Stimulated activated naive CD4-positive, alpha-beta T cell treated with Interleukin-2 at 50 U/mL for 16 hours (primary cell): Measurements from ENCODE around the gene TRIM3.
A peak's percentile ranks its signal among the peaks of the same experiment; 100 is the strongest.
"Not testable (repeated sequence)": the region's sequence is repeated elsewhere in the genome, so short reads cannot be mapped to it uniquely, and the experiment has no call there.

ENCODE experiments used
- DNase-seq: peaks from one replicate; lab custom pipeline; 2025; lab: John Stamatoyannopoulos, UW

The TRIM3 gene

GRCh38 chr11:6473451-6474412 is at the start of gene TRIM3:
Gene TRIM3, minus strand, starts transcription at chr11:6473941. Its CDS starts 8,246 bp downstream, at chr11:6465695.
- DNase-seq = peak; percentile 79

GRCh38 chr11:6523253-6523652 is 49.5 kb upstream of the TRIM3 start:
- no peak for DNase-seq

DNA sequence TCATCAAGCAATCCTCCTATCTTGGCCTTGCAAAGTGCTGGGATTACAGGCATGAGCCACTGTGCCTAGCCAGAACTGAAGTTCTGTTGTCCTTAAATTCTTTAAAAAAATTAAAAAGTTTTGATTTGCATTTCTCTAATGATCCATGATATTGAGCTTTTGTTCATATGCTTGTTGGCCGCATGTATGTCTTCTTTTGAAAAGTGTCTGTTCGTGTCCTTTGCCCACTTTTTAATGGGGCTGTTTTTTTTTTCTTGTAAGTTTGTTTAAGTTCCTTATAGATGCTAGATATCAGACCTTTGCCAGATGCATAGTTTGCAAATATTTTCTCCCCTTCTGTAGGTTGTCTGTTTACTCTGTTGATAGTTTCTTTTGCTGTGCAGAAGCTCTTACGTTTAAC is 48.2 kb upstream of the TRIM3 start:
- not testable (repeated sequence) for DNase-seq

GRCh38 chr11:6520265-6520664 is 46.5 kb upstream of the TRIM3 start:
- DNase-seq = no peak

- DNase-seq = no peak
Observed at GRCh38 chr11:6516865-6517264, 43.1 kb upstream of the TRIM3 start.

DNA sequence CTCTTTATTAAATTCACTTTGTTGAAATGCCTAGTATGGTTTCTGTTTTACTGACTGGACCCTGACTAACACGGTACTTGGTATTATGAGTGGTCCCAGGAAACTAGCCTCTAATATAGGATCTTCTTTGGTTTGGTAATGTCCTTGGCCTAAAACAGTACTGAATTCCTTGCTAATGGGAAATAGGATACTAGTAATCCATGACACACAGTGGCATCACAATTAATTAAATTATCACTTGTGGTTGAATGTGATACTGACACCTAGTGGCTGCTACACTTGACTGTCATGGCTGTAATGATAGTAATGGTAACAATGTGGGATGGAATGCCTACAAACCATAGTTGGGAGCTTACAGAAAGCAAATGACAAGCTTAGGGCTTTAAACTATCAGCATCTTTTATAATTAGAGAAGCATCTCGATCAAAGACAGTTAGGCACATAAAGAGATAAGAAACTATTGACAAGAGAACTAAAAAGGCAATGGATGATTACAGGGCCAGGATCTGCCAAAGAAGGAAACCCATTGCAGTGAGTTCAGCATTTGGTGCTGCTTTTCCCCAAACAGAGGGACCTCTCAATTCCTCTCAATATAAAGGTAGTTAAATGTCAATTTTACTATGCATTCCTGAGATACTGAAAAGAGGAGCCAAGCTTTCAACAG is 32.0 kb upstream of the TRIM3 start:
- no peak for DNase-seq

GRCh38 chr11:6504166-6504565 is 30.4 kb upstream of the TRIM3 start:
- DNase-seq = no peak

DNA sequence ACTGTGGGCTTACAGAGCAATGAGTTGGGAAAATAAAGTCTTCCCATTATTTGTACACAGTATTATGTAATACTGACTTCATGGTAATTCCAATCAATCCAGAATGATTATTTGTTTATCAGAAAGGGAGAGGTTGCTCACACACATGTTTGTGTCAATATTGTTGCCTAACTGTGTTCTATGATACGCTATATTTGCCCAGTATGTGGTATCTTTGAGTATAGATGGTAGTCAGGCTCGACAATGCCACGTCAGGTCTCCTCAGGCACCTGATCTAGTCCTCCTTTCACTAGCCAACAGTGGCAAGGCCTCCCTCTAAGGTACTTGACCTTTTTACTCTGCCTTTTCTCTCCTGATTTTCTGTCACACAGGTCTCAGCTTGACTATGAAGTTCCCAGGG is 28.6 kb upstream of the TRIM3 start:
- DNase-seq = no peak

DNA sequence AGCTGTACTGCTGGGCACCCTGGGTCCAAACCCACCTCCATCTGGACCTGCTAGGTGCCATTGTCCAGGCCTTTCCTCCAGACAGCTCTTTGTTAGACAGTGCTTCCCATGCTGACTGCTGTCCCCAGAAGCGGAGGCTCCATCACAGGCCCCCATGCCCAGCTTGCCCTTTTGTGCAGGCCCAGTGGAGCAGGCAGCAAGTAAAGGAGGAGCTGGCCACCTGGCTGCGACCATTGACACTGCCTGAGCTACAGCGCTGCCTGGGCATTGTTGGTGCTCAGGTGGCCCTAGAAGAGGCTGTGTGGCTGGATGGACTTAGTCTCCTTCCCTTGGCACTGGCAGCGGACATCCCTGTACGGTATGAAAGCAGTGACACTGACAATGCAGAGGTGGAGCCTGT is 24.8 kb upstream of the TRIM3 start:
- DNase-seq = no peak

DNA sequence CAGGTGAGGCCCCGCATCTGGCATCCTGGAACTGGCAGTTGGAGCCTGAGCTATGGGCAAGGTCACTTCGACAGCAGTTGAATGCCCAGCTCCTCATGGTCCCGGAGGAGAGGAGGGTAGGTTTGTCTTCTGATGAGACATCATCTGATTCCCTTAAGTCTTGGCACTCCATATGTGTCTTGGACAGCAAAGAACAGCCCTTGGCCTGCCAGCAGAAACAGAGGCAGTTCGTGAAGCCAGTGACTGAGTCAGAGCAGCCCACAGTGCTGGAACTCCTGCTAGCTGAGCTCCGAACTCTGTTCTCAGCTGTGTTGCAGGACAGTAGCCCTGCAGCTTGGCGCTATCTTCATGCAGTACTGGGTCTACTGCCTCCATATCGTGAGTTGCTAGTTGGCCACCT is 24.4 kb upstream of the TRIM3 start:
- DNase-seq = no peak

DNA sequence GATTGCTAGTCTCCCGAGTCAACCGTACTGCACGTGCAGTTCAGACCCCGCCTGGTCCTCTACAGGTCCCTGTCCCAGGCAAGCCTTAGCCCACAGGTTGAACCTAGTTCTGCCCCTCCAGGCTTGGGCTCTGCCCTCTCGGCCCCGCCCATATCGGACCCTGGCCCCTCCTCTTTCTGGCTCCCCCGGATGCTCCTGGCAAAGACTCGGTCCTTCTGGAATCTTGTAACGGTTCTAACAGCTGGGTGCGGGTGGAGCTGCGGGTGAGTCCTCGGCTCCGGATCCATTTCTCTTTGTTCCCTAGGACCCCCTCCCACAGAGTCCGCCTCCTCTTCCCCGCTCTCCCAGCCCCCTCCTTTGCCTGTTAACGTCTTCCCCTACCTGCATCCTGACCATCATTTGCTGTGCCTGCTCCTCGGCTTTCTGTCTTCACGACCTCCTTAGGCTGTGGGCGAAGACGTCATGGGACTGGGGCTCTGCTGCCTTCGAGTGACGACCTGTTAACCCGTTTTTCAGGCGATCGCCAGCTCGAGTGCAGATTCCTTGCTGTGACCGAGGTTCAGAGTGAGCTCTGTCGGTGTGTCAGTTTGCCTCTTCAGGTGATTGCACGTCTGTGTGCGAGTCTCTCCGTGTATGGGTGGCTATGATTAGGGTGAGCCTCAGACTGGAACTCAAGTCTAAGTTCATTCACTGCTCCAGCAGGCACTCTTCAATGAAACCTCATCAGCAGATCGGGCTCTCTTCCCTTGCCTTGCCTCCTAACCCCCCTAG is 23.5 kb upstream of the TRIM3 start, which contains the start of gene DNHD1:
TSS of gene DNHD1 (plus strand) at position 212 of the 771 bp plus-strand sequence. CDS start 936 bp downstream, outside the sequence.
- no peak for DNase-seq

DNA sequence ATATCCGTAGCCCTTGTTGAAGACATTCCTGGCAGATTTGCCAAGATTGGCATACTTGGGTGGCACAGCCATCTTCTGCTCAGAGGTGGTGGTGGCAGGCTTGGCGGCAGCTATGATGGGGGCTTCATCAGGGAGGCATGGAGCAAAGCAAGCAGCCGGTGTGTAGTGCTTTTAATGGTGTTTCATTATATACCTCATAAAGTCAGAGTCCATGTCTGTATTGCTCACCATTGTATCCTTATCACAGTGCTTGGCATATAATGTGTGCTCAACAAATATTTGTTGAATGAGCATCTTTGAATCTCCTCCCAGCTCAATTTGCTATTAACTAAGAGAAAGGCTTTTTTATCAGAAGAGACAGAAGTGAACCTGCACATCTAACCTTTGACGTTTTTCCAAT is 15.6 kb upstream of the TRIM3 start:
- no peak for DNase-seq

DNA sequence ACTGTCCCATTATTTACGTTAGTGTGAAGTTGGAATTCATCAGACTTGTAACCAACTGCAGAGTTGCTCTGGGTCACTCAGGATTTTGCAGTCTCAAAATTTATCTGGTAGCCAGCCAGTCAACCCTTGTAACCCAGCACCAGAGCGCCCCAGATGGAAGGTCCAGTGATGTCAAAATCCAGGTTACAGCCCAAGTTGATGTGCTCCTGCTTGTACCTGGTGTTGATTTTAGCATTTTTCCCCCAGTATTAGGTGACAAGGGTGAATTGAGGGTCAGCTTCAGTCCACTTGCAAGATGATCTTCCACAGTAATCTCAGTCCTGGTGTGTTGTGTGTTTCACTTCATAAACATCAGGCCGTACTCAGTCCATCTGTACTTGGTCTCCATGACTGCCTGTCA is 15.1 kb upstream of the TRIM3 start:
- no peak for DNase-seq

DNA sequence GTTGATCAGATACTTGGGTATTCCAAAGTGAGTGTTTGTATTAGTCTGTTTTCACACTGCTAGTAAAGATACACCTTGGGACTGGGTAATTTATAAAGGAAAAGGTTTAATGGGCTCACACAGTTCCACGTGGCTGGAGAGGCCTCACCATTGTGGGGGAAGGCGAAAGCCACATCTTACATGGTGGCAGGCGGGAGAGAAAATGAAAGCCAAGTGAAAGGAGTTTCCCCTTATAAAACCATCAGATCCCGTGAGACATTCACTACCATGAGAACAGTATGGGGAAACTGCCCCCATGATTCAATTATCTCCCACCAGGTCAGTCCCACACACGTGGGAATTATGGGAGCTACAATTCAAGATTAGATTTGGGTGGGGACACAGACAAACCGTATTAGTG is 14.6 kb upstream of the TRIM3 start:
- no peak for DNase-seq

GRCh38 chr11:6486938-6487337 is 13.2 kb upstream of the TRIM3 start:
- DNase-seq = no peak

- DNase-seq = no peak
Observed at GRCh38 chr11:6486256-6486655, 12.5 kb upstream of the TRIM3 start.

DNA sequence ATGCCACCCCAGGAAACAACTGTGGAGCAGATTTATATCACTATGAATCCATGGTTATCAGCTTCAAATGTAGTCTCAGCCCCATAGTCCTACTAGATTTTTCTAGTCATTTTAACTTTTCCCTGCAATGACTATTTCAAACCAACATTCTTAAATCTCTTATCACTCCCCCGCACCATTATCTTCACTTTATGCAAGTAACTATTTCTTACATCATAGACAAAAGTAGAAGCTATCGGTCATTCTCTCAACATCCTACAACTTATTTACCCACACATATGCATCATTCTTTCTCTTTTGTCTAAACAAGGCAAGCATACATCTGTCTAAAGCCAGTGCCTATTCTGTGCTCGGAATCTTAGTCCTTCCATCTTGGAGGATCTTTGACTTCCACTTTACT is 11.9 kb upstream of the TRIM3 start:
- no peak for DNase-seq

DNA sequence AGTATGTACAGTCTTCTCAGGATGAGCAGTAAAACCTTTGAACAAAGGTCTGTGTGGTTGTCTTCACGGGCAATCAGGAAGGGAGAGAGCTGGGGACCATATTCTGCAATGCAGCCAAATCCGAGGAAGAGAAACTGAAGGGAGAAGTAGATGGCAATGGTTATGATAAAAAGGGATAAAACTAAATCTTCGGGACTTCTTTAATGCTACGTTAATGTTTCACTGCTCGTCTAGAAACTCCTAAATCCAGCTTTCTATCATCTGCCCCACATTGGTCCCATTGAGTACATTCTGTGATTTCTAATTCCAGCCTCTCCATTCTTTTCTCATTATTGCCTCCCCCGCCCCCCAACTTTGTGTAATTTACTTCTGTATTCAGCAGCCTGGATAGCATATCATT is 9.3 kb upstream of the TRIM3 start:
- DNase-seq = no peak

DNA sequence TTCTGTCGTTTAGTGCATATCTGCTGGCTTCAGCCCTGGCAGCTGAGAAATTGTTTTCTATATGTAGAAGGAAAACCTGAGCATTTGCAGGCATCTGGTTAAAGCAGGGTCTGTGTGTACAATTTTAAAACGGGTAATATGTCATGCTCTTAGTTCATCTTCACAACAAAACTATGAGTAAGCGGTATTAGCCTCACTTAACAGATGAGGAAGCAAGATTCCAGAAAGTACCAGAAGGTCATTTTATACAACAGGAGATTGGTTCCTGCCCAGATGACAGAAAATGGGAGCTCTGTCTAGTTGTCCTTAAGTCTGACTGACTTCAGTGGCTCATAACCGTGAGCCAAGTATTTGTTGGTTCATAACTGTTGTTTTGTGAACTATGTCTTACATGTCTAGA is 8.7 kb upstream of the TRIM3 start:
- no peak for DNase-seq

GRCh38 chr11:6481924-6482275 is 8.2 kb upstream of the TRIM3 start:
- no peak for DNase-seq

DNA sequence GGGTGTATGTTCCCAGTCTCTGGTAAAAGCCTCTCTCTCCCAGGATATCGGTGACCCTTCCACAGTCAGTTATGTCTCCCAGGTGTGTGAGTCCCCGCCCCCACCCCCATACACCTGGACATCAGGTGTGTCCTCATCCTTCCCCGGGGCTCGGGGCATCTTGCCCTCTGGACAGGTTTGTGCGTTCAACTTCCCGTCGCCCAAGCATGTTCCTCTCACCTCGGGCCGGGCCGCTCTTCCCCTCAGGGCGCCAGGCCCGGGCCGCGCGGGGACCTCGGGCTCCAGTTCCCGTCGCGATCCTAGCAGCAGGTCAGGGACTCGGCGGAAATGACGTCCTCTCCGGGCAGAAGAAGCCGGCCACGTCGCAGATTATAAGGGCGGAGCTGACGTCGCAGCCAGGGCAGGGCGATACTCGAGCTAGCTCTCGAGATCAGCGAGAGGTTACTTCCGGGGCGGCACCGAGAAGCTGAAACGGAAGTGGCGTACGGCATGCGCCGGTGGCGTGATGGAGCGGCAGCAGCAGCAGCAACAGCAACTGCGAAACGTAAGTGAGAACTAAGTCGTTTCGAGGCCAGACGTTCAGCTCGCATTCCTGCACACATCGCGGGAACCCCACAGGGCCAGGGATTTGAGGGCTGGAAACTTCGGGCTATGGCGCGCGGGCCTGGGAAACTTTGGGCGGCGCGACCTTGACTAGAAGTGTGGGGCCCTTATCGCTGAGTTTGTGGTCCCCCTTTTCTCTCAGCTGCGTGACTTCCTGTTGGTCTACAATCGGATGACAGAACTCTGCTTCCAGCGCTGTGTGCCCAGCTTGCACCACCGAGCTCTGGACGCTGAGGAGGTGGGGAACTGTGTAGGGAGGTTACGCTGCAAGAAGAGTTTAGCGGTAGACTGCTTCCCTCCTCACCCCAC is 7.5 kb upstream of the TRIM3 start, which contains the start of the genes ARFIP2 and TIMM10B:
TSS of gene ARFIP2 (minus strand) at position 320 of the 912 bp plus-strand sequence. CDS start 910 bp downstream, outside the sequence.
TSS of gene TIMM10B (plus strand) at position 490 of the 912 bp plus-strand sequence. CDS start at position 506, 16 bp downstream.
- peak; percentile 98 for DNase-seq
